HL-60/S4 (cell line): ENCODE measurements around the gene TROAP.

ENCODE experiments used
- in situ Hi-C: fragments of 300-500 bp; cut with MboI; formaldehyde crosslinking; loops from 2 replicates; pipeline ENCODE4 v1.14.3; 2022; ENCODE audit warnings: low sequenced_read_pairs

TROAP gene, protein sequence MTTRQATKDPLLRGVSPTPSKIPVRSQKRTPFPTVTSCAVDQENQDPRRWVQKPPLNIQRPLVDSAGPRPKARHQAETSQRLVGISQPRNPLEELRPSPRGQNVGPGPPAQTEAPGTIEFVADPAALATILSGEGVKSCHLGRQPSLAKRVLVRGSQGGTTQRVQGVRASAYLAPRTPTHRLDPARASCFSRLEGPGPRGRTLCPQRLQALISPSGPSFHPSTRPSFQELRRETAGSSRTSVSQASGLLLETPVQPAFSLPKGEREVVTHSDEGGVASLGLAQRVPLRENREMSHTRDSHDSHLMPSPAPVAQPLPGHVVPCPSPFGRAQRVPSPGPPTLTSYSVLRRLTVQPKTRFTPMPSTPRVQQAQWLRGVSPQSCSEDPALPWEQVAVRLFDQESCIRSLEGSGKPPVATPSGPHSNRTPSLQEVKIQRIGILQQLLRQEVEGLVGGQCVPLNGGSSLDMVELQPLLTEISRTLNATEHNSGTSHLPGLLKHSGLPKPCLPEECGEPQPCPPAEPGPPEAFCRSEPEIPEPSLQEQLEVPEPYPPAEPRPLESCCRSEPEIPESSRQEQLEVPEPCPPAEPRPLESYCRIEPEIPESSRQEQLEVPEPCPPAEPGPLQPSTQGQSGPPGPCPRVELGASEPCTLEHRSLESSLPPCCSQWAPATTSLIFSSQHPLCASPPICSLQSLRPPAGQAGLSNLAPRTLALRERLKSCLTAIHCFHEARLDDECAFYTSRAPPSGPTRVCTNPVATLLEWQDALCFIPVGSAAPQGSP

DNA sequence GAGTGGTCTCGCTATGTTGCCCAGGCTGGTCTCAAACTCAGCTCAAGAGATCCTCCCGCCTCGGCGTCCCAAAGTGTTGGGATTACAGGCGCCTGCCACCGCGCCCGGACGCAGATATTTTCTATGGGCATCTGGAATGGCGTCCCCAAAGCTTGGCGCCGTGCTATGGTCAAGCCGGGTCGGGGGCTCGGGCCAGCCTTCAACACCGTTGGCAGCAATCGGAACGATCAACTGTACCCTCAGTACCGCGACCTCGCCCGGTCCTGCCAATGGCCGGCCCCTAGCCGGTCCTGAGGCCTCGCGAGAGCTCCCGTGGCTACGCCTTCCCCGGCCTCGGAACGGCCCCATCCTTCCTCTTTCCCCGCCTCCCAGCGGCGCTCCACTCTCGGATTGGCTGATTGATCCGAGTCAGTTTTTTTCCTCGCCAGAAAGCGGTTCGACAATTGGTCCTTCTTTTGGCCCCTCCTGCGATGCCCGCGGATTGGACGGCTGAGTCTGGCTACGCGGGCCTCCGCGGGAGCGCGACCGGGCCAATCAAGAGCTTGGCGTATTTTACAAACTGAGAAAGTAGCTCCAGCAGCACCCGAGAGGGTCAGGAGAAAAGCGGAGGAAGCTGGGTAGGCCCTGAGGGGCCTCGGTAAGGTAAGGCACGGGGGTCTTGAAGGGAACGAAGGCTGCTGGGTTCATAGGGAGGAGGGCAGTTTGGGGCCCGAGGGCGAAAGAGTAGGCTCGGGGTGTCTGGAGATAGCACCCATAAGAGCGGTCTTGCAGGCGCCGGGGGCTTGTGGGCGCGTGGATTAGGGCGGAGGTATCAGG, at the start of gene TROAP:
Gene TROAP (plus strand): TSS at position 548 of the 816 bp plus-strand sequence. CDS start 354 bp downstream, outside the sequence.
- in situ Hi-C loops, result no loop called here

DNA sequence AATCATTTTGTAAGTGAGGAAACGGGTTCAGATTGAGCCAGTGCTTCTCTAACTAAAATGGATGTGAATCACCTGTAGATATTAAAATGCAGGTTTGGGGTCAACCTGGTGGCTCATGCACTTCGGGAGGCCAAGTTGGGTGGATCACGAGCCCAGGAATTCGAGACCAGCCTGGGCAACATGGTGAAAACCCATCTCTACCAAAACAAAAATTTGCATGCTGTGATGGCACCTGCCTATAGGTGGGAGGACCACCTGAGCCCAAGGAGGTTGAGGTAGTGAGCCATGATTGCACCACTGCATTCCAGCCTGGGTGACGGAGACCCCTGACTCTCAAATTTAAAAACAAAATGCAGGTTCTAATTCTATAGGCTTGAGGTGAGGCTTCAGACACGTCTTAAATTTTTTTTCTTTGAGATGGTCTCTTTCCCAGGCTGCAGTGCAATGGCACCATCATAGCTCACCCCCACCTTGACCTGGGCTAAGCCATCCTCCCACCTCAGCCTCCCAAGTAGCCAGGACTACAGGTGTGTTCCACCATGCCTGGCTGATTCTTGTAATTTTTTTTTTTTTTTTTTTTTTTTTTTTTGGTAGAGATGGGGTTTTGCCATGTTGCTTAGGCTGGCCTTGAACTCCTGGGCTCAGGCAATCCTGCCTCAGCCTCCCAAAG, 49.2 kb upstream of the TROAP start:
- in situ Hi-C loops, result no loop called here

DNA sequence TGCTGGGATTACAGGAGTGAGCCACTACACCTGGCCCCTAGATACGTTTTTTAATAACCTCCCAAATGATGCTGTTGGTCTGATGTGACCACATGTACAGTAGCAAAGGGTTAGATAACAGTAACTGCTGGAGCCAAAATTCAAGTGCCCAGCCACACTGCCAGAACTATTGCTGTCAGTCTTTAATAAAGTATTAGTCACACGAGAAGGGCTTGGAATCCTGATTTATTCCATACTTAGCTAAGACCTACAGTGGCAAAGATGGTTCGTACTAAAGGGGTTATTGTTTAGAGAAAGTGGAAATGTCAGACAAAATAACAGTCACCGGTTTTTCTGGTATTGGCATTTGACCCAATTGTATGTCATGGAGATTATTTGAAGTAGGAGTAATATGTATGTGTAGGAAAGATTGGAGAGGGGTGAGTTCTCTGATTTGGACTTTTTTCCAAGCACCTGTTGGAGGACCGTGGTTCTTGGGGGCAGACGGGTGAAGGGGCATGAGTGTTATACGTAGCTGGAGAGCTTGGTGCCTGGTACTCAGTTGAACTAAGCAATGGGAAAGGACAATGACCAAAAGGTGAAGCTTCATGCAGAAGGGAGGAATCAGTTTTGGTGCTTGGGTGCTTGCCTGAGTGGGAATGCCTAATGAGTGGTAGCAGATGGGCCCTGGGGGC, 48.5 kb upstream of the TROAP start:
- in situ Hi-C loops, result no loop called here

- in situ Hi-C loops, result no loop called here
Measured at GRCh38 chr12:49276304-49277290, 46.5 kb upstream of the TROAP start.

DNA sequence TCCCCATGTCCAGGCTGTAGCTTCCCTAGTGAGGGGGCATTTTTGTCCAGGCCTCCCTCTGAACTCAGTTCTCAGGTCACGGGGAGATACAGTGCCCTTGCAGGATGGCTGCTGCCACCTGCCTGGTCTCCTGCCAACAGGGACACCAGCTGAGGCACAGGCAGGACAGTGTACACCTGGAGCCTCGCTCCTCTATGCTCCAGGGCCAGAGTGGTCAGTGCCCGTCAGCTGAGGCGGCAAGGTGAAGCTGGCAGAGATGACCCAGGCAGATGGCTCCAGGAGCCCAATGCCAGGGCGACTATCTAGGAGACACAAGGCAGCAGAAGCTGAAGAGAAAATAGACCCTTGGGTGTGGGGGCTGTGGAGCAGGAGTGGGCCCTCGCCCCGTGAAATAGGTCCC, 45.6 kb upstream of the TROAP start:
- in situ Hi-C loops, result no loop called here

DNA sequence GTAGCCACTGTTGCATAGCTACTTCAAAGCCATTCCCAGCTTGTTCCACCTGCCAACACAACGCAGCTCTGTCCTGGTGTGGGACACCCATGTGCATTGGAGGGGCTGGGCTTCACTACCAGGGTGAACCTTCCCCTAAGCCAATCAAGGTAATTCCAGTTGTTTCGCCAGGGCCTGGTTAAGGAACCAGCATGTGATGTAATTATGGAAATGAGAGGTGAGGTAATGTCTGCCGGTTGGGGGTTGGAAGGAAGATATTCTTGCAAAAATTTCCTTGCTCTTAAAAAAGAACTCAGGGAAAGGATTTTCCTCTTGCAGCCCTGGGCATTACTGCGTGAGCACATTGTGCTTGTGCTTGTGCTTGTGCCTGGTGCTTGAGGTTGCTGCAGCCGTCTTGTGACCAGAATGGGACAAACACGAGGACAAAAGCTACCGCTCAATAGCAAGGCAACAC, 43.3 kb upstream of the TROAP start:
- in situ Hi-C loops, result loop anchor here (10.0 kb wide), 1 partner anchor 245 kb away; no protein-coding TSS in a partner anchor

- in situ Hi-C loops, result loop anchor here (10.0 kb wide), 1 partner anchor 244 kb away; no protein-coding TSS in a partner anchor
Measured at GRCh38 chr12:49280545-49280944, 42.5 kb upstream of the TROAP start.

GRCh38 chr12:49282302-49282701, 40.8 kb upstream of the TROAP start:
- in situ Hi-C loops, result loop anchor here (10.0 kb wide), 1 partner anchor 242 kb away; no protein-coding TSS in a partner anchor

DNA sequence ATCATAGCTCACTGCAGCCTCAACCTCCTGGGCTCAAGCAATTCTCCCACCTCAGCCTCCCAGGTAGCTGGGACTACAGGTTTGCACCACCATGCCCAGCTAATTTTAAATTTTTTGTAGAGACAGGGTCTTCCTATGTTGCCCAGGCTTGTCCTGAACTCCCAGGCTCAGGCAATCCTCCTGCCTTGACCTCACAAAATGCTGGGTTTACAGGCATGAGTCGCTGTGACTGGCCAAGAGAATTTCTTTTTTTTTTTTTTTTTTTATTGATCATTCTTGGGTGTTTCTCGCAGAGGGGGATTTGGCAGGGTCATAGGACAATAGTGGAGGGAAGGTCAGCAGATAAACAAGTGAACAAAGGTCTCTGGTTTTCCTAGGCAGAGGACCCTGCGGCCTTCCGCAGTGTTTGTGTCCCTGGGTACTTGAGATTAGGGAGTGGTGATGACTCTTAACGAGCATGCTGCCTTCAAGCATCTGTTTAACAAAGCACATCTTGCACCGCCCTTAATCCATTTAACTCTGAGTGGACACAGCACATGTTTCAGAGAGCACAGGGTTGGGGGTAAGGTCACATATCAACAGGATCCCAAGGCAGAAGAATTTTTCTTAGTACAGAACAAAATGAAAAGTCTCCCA, 40.2 kb upstream of the TROAP start:
- in situ Hi-C loops, result loop anchor here (10.0 kb wide), 1 partner anchor 242 kb away; no protein-coding TSS in a partner anchor

GRCh38 chr12:49283541-49284429, 39.3 kb upstream of the TROAP start:
- in situ Hi-C loops, result loop anchor here (10.0 kb wide), 1 partner anchor 241 kb away; no protein-coding TSS in a partner anchor

DNA sequence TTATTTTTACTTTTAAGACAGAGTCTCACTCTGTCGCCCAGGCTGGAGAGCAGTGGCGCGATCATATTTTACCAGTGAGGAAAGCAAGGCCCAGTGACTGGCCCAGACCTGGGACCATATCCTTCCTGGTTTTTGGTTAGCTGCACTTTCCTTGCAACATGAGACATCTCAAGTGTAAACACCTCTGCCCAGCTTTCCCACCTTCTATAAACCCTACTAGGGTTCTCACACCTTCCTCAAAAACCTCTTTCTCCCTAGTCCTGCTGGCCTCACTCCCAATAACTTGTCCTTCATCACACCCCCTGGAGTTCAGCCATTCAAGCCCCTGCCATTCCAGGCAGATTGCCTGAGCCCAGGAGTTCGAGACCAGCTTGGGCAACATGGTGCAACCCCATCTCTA, 38.4 kb upstream of the TROAP start:
- in situ Hi-C loops, result loop anchor here (5.0 to 10.0 kb wide), 2 partner anchors 53 to 240 kb away; partner anchors contain the start of gene C1QL4

DNA sequence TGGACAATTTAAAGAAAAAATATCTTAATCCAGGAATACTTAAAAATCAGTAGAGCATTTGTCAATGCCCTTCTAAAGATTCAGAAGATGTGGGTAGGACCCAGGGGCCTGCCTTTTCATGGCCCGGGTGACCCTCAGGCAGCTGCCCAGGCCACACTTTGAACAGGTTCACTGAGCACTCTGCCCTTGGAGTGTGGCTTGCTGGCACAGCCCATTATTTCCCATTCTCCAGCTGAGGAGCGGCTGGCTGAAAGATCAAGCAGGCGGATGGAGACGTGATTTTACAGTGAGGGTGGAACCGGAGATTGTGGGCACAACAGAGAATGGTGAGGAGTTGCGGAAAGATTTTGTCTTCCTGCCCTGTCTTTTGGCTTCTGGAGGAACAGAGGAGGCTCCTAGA, 35.2 kb upstream of the TROAP start:
- in situ Hi-C loops, result loop anchor here (5.0 to 10.0 kb wide), 2 partner anchors 49 to 237 kb away; partner anchors contain the start of gene C1QL4

DNA sequence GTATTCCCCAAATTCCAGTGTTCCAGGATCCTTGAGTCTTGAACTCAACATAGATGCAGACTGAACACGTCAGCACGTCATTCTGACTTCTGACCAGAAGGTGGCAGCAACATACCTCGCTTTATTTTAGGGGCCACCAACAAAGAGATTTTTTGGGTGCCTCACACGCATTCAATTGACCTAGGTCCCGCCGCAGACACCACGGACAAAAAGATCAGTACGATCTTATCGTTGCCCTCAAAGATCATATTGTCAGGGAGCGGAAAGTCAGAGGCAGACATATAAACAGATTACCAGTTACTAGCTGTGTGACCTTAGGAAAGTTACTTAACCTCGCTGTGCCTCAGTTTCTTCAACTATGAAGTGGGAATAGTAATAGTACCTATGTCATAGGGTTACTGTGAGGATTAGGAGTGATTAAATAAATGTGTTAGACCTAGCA, 34.6 kb upstream of the TROAP start:
- in situ Hi-C loops, result loop anchor here (5.0 to 10.0 kb wide), 2 partner anchors 49 to 236 kb away; partner anchors contain the start of gene C1QL4

DNA sequence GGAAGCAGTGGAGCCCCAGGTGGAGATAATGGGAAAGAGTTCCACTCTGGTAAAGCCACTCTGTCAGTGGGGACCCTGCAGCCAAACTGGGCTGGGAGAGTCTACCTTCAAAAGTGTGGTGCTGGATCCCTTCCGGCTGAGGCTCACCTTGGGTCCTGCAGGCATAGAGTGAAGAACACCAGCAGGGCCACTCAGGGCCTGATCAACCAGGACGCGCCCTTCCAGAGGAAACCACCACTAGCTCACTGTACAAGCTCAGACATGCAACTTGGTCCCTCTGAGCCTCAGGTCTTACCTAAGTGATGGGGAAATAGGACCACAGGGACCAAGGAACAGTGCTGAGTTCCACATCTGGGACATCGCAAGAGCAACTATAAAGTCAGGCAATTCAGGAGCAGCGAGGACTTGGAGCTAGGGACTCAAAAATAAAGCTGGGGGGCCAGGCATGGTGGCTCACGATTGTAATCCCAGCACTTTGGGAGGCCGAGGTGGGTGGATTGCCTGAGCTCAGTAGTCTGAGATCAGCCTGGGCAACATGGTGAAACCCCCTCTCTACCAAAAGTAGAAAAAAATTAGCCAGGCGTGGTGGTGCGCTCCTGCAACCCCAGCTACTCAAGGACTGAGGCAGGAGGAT, 34.0 kb upstream of the TROAP start:
- in situ Hi-C loops, result loop anchor here (5.0 to 10.0 kb wide), 2 partner anchors 48 to 236 kb away; partner anchors contain the start of gene C1QL4

- in situ Hi-C loops, result no loop called here
Measured at GRCh38 chr12:49292729-49293055, 30.4 kb upstream of the TROAP start.
